H54 (cell line): ENCODE results near the gene PRAME.
"Not testable (repeated sequence)": the region's sequence is repeated elsewhere in the genome, so short reads cannot be mapped to it uniquely, and the experiment has no call there.

Source experiments
- DNase-seq: peaks from one replicate; pipeline ENCODE4 v3.0.0; 2011; ENCODE audit warnings: low spot score, mixed read lengths; ENCODE audit not compliant: insufficient read length
- FAIRE-seq: peaks from 3 replicates; lab custom pipeline; 2011; peaks lifted over from hg19 to GRCh38; lab: Jason Lieb, UNC
- POLR2A ChIP-seq: IDR thresholded peaks from 2 replicates; pipeline ENCODE4 v1.6.1; 2011; ENCODE audit warnings: low read depth, mild to moderate bottlenecking, low read length

PRAME gene

GRCh38 chr22:22531770-22532546 lies 27.1 kb downstream of the PRAME start:
- no peak for FAIRE-seq
- TF ChIP-seq POLR2A = no peak
- no peak for DNase-seq

DNA sequence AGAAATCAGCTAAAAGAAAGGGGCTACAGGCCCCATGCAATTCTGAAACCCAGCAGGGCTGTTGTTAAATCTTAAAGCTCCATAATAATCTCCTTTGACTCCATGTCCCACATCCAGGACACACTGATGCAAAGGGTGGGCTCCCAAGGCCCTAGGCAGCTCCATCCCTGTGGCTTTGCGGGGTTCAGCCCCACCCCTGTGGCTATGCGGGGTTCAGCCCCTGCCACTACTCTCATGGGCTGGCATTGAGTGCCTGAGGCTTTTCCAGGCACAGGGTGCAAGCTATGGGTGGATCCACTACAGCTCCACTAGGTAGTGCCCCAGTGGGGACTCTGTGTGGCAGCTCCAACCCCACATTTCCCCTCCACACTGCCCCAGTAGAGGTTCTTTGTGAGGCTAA lies 30.3 kb downstream of the PRAME start:
- no peak for TF ChIP-seq POLR2A
- FAIRE-seq = no peak
- no peak for DNase-seq

DNA sequence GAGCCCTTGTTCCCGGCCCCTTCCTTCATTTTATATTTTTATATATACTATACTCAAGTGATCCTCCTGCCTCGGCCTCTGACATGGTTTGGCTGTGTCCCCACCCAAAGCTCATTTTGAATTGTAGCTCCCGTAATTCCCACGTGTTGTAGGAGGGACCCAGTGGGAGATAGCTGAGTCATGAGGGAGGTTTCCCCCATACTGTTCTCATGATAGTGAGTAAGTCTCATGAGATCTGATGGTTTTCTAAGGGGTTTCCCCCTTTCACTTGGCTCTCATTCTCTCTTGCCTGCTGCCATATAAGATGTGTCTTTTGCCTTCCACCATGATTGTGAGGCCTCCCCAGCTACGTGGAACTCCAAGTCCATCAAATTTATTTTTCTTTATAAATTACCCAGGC lies 31.8 kb downstream of the PRAME start:
- DNase-seq (no peak), FAIRE-seq (no peak)
- TF ChIP-seq POLR2A = no peak

- no peak for TF ChIP-seq POLR2A
- no peak for FAIRE-seq
- no peak for DNase-seq
Measured at GRCh38 chr22:22526125-22526912, 32.7 kb downstream of the PRAME start.

GRCh38 chr22:22523494-22523893 lies 35.6 kb downstream of the PRAME start:
- FAIRE-seq (no peak), DNase-seq (no peak)
- TF ChIP-seq POLR2A = no peak

GRCh38 chr22:22521631-22522030 lies 37.4 kb downstream of the PRAME start:
- FAIRE-seq (no peak), DNase-seq (no peak)
- TF ChIP-seq POLR2A = no peak

GRCh38 chr22:22520667-22521602 lies 38.1 kb downstream of the PRAME start:
- TF ChIP-seq POLR2A = no peak
- FAIRE-seq = no peak
- no peak for DNase-seq

DNA sequence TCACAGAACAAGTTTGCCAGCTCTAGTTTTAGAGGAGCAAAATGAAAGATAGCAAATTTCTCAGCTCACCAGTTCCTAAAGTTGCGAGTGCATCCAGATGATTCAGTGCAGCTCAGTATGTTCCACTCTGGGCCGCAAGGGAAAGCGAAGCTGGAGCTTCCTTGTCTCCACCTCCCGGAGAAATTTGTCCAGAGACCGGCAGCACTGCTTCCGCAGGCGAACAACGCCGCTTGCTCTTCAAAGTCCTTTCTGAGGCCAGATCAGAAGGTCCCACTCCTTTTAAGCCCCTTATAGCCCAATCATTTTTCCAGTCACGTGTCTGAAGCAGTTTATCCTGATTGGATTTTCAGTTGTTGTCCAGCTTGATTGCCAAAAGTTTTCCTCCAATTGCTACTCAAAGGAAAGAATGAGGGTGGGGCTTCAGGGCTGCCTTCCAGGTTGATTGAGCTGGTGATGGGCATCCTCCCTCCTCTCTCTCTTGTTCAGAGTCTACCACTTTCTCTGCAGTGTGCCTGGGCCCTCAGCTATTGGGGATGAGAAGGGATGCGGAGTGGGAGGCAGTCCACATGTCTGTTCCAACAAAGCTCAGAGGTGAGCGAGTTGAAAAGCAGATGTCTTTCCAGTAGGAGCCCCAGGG lies 38.9 kb downstream of the PRAME start, which contains the start of gene ZNF280A:
Gene ZNF280A, minus strand, starts transcription at position 251 of the 637 bp plus-strand sequence. CDS start 4,640 bp downstream, outside the sequence.
- no peak for TF ChIP-seq POLR2A
- peak; percentile 90 for FAIRE-seq

DNA sequence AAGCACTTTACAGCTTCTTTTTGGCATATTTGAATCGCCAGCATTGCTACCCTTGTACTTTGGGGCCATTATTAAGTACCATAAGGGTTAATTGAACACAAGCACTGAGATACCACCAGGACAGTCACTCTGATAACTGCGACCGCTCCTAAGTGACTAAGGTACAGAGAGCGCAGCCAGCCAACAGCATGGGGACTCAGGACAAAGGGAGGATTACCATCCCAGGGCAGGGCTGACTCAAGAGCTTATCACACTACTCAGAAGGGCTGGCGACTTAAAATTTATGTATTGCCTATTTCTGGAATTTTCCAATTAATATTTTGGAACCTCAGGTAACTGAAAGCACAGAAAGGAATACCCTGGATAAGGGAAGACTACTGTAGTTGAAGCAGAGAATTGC lies 39.5 kb downstream of the PRAME start:
- DNase-seq (no peak), FAIRE-seq (no peak)
- TF ChIP-seq POLR2A = no peak

More for the DNA sequence above, 38.9 kb downstream of the PRAME start, which contains the start of gene ZNF280A:
- DNase-seq = peak; percentile 41

DNA sequence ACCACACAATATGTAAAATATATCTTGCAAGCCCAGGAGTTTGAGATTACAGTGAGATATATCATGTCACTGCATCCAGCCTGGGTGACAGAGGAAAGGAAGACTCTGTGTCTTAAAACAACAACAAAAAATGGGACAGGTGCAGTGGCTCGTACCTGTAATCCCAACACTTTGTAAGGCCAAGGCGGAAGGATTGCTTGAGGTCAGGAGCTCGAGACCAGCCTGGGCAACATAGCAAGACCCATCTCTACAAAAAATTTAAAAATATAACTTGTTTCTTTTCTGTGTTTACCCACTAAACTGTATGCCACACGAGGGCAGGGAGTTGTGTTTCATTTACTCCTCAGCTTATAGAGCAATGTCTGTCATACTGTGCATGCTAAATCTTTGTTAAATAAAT lies 42.1 kb downstream of the PRAME start:
- DNase-seq (no peak), FAIRE-seq (no peak)
- TF ChIP-seq POLR2A = no peak

DNA sequence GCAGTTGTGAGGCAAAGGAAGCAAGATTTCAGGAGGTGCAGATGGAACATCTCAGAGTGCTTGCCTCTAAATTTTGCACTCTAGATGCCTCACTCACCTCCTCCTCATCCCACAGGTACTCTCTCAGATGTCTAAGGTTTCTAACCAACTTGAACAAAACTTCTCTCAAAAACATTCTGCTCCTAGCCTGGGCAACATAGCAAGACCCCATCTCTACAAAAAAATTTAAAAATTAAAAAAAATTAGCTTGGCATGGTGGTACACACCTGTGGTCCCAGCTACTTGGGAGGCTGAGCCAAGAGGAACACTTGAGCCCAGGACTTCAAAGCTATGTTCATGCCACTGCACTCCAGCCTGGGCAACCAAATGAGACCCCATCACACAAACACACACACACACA lies 43.2 kb downstream of the PRAME start:
- FAIRE-seq (no peak), DNase-seq (no peak)
- no peak for TF ChIP-seq POLR2A

DNA sequence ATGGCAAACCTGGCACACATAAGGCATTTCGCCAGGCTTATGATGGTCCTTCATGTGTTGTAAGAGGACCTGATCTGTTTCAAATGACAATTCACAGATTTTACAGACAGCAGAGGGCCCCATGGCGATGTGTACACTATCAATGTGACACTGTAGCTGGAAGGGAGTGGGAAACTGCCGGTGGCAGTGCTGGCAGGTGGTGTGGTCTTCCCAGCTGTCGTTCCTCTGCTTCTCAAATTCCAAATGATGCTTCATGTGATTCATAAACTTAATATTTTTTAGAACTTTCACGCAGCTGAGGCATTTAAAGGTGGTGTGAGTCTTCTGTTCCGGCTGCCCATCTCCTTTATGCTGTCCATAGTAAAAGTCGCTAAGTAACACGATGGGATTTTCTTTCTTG lies 44.6 kb downstream of the PRAME start:
- not testable (repeated sequence) for DNase-seq, FAIRE-seq

GRCh38 chr22:22513619-22514018 lies 45.4 kb downstream of the PRAME start:
- no peak for FAIRE-seq
- DNase-seq = no peak
- no peak for TF ChIP-seq POLR2A

DNA sequence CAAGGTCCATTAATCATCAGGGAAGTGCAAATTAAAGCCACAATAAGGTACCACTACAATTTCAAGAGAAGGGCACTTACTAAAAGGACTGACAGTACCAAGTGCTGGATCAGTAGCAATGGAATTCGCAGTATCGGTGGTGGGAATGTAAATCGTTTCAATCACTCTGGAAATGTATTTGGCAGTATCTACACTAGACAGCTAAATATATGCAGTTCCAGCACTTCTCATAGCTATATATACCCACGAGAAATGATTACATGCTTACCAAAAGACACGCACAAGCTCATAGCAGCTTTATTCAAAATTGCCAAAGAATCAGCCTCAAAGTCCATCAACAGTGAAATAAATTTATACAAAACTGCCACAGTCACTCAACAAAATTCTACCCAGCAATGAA lies 46.1 kb downstream of the PRAME start:
- no peak for FAIRE-seq
- TF ChIP-seq POLR2A = no peak
- DNase-seq = no peak

- not testable (repeated sequence) for FAIRE-seq, DNase-seq
Measured at GRCh38 chr22:22510833-22511232, 48.2 kb downstream of the PRAME start.

GRCh38 chr22:22509912-22510311 lies 49.2 kb downstream of the PRAME start:
- DNase-seq, FAIRE-seq: not testable (repeated sequence)
